Measurements from ENCODE around the gene UVRAG.

Gene UVRAG

DNA sequence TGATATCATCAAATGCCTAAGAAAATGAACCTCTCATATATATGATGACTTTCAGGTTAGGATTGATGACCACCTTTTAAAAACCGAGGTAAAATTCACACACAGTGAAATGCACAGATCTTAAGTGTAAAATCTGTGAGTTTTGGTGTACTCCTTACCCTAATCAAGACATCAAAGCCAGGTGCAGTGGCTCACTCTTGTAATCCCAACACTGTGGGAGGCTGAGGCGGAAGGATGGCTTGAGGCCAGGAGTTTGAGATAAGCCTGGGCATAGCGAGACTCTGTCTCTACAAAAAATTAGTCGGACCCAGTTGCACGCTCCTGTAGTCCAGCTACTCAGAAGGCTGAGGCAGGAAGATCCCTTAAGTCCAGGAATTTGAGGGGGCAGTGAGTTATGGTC is 140.4 kb downstream of the UVRAG start:
- no peak for TF ChIP-seq CTCF (IDR thresholded peaks at IDR 0.05; ENCODE audit: low read depth, low read length)
- H3K4me3 ChIP-seq (ENCODE audit: low read depth, low read length), result no peak overlapping the region
- H3K36me3 ChIP-seq, result no peaks in the 10 kb centered on the region
- peak; percentile 16 for DNase-seq
- no peaks in the 10 kb centered on the region for H3K9me3 ChIP-seq
- H3K27me3 ChIP-seq, result no peaks in the 10 kb centered on the region
- H3K4me1 ChIP-seq, result peaks cover 2% of the 10 kb centered on the region; the same call in 1 of the 2 replicates

DNA sequence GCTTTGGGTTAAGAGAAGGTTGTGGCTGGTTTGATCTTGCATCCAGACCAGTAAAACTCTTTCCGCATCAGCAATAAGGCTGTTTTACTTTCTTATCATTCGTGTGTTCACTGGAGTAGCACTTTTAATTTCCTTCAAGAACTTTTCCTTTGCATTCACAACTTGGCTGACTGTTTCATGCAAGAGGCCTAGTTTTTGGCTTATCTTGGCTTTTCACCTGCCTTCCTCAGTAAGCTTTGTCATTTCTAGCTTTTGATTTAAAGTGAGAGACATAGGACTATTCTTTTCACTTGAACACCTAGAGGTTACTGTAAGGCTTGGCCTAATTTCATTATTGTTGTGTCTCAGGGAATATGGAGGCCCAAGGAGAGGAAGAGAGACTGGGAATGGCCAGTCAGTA is 144.5 kb downstream of the UVRAG start:
- DNase-seq, result no peak
- no peaks in the 10 kb centered on the region for H3K36me3 ChIP-seq
- no peaks in the 10 kb centered on the region; the same call in 1 of the 2 replicates for H3K4me1 ChIP-seq
- no peak overlapping the region for H3K4me3 ChIP-seq (ENCODE audit: low read depth, low read length)
- no peaks in the 10 kb centered on the region for H3K27me3 ChIP-seq
- TF ChIP-seq CTCF (IDR thresholded peaks at IDR 0.05; ENCODE audit: low read depth, low read length), result no peak
- no peaks in the 10 kb centered on the region for H3K9me3 ChIP-seq

DNA sequence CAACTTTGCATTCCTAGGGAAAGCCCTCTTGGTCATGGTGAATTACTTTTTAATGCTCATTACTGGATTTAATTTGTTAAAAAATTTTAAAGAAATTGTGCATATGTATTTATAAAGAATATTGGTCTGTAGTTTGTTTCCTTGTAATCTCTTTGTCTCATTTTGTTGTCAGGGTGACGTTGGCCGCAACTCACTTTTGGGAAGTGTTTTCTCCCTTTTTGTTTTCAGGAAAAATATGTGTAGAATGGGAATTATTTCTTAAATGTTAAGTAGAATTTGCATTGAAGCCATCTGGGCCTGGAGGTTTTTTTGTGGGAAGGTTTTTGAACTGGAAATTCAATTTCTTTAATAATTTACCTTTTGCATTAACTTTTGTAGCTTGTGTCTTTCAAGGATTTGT is 149.1 kb downstream of the UVRAG start:
- no peak for TF ChIP-seq CTCF (IDR thresholded peaks at IDR 0.05; ENCODE audit: low read depth, low read length)
- H3K27me3 ChIP-seq, result no peaks in the 10 kb centered on the region
- H3K4me3 ChIP-seq (ENCODE audit: low read depth, low read length), result no peak overlapping the region
- H3K36me3 ChIP-seq, result no peaks in the 10 kb centered on the region
- no peaks in the 10 kb centered on the region for H3K9me3 ChIP-seq
- no peaks in the 10 kb centered on the region for H3K4me1 ChIP-seq
- DNase-seq, result no peak

GRCh38 chr11:75966537-75967287 is 151.7 kb downstream of the UVRAG start:
- no peak for DNase-seq
- Histone ChIP-seq H3K27me3 (no peaks in the 10 kb centered on the region), H3K36me3 (no peaks in the 10 kb centered on the region), H3K4me1 (no peaks in the 10 kb centered on the region), H3K4me3 (ENCODE audit: low read depth, low read length) (no peak overlapping the region), H3K9me3 (no peaks in the 10 kb centered on the region)
- TF ChIP-seq CTCF (IDR thresholded peaks at IDR 0.05; ENCODE audit: low read depth, low read length), result no peak

- Histone ChIP-seq H3K27me3 (no peaks in the 10 kb centered on the region), H3K4me1 (no peaks in the 10 kb centered on the region), H3K4me3 (ENCODE audit: low read depth, low read length) (no peak overlapping the region), H3K36me3 (no peaks in the 10 kb centered on the region), H3K9me3 (no peaks in the 10 kb centered on the region)
- TF ChIP-seq CTCF (IDR thresholded peaks at IDR 0.05; ENCODE audit: low read depth, low read length), result no peak
- no peak for DNase-seq
Measured at GRCh38 chr11:75968021-75968625, 153.1 kb downstream of the UVRAG start.
